ENCODE measurements around the gene KIF25.

KIF25 gene

DNA sequence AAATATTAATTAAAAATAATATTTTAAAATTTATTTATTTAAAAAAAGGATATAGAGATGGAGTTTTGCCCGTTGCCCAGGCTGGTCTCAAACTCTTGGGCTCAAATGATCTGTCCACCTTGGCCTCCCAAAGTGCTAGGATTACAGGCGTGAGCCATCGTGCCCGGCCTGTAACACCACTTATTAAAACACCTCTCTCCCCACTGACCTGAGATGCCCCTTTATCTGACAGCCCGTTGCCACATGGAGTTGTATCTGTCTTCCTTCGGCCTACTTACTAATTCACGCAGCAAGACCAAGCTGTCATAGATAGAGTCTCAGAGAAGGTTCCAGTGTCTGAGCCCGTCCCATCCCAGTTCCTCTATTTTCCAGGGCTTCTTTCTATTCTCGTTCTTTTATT is 30.7 kb downstream of the KIF25 start:
- H3K27me3 ChIP-seq = peaks cover 0 to 15% of the 10 kb centered on the region in 2 donors
- no peak overlapping the region for H3K27ac ChIP-seq
- no peak overlapping the region for H3K4me3 ChIP-seq
- TF ChIP-seq, protein P1, sequence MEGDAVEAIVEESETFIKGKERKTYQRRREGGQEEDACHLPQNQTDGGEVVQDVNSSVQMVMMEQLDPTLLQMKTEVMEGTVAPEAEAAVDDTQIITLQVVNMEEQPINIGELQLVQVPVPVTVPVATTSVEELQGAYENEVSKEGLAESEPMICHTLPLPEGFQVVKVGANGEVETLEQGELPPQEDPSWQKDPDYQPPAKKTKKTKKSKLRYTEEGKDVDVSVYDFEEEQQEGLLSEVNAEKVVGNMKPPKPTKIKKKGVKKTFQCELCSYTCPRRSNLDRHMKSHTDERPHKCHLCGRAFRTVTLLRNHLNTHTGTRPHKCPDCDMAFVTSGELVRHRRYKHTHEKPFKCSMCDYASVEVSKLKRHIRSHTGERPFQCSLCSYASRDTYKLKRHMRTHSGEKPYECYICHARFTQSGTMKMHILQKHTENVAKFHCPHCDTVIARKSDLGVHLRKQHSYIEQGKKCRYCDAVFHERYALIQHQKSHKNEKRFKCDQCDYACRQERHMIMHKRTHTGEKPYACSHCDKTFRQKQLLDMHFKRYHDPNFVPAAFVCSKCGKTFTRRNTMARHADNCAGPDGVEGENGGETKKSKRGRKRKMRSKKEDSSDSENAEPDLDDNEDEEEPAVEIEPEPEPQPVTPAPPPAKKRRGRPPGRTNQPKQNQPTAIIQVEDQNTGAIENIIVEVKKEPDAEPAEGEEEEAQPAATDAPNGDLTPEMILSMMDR (IDR thresholded peaks at IDR 0.05) = no peak
- no peaks in the 10 kb centered on the region for H3K36me3 ChIP-seq
- no peak for DNase-seq
- no peaks in the 10 kb centered on the region for H3K9me3 ChIP-seq
- no peaks in the 10 kb centered on the region for H3K4me1 ChIP-seq
- intact Hi-C loops (cut with DNase I; ENCODE audit: low total_unique reads) = no loop called here

DNA sequence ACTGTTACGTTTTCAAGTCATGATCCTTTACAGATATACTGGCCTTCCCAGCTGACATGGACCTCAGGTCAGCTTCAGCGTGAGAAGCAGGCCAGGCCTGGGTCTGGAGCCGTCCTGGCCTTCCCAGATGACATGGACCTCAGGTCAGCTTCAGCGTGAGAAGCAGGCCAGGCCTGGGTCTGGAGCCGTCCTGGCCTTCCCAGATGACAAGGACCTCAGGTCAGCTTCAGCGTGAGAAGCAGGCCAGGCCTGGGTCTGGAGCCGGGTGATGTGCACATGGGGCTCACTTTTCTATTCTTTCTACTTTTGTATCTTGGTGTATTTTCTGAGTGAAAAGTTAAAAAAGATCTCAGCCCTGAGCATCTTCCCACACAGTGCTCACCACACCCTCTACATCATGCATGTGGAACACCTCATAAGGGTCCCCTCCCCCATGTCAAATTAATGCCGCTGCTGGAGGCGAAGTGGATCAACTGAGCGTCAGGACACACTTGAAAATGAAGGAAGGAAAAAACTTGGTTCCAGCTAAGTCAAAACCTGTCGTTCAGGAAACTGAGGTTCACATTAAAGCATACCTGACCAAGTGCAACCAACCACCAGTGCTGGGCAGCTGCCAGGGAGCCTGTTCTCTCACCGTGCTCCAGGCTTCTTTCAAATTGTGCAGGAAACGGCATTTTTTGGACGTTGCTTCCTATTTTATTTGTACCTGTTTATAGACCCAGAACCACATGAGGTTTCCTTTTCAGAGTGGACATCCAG is 32.2 kb downstream of the KIF25 start:
- H3K4me3 ChIP-seq = no peak overlapping the region
- H3K27me3 ChIP-seq = peaks cover 0 to 14% of the 10 kb centered on the region in 2 donors
- TF ChIP-seq, protein P1 (IDR thresholded peaks at IDR 0.05) = no peak
- no peak overlapping the region for H3K27ac ChIP-seq
- H3K4me1 ChIP-seq = no peaks in the 10 kb centered on the region
- H3K36me3 ChIP-seq = no peaks in the 10 kb centered on the region
- intact Hi-C loops (cut with DNase I; ENCODE audit: low total_unique reads) = no loop called here
- DNase-seq = no peak
- H3K9me3 ChIP-seq = no peaks in the 10 kb centered on the region

DNA sequence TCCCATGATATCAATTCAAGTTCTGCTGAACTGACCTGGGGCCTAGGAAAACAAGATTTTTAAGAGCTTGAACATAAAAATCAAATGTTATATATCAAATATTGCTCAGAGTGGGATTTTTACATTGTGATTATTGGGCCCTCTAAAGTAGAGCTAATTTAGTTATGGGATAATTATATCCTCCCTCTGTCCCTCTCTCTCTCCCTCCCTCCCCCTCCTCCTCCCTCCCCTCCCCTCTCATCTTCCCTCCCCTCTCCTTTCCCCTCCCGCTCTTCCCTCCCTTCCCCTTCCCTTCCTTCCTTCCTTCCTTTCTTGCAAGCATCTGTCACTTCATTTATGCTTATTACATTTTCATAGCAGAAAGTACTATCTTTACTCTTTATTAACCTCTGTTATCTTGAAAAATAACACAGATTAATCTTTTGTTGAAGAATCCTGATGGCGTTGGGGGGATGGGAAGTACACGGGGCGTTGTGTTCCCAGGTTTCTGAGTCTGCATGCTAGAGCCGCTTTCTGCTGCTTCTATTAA is 32.8 kb downstream of the KIF25 start:
- no peak for DNase-seq
- Histone ChIP-seq H3K4me3 (no peak overlapping the region), H3K27me3 (peaks cover 0 to 8% of the 10 kb centered on the region in 2 donors), H3K36me3 (no peaks in the 10 kb centered on the region), H3K9me3 (no peaks in the 10 kb centered on the region), H3K4me1 (no peaks in the 10 kb centered on the region), H3K27ac (no peak overlapping the region)
- intact Hi-C loops (cut with DNase I; ENCODE audit: low total_unique reads) = no loop called here
- TF ChIP-seq, protein P1 (IDR thresholded peaks at IDR 0.05) = no peak

DNA sequence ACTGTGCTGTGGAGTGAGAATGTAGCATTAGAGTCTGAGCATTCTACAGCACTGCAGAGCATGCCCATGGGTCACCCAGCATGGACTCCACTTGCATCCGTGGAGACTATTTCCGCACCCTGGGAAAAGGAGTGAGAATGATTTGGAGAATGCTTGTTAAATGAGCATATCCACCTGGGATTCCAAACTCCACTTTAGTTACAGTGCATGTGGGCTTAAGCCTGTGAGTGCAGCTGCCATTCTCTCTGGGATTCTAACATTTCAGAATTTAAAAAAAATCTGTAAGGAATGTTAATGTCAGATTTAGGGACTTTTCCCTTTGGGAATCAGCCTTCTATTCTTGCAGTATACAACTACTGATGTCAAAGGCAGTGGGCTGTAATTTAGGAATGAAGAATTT is 33.4 kb downstream of the KIF25 start:
- H3K27ac ChIP-seq = no peak overlapping the region
- H3K9me3 ChIP-seq = no peaks in the 10 kb centered on the region
- TF ChIP-seq, protein P1 (IDR thresholded peaks at IDR 0.05) = no peak
- H3K27me3 ChIP-seq = peaks cover 0 to 4% of the 10 kb centered on the region in 2 donors
- H3K4me1 ChIP-seq = peaks cover 0 to 4% (median 1%) of the 10 kb centered on the region in 4 donors
- no peak for DNase-seq
- H3K36me3 ChIP-seq = no peaks in the 10 kb centered on the region
- intact Hi-C loops (cut with DNase I; ENCODE audit: low total_unique reads) = no loop called here
- no peak overlapping the region for H3K4me3 ChIP-seq

DNA sequence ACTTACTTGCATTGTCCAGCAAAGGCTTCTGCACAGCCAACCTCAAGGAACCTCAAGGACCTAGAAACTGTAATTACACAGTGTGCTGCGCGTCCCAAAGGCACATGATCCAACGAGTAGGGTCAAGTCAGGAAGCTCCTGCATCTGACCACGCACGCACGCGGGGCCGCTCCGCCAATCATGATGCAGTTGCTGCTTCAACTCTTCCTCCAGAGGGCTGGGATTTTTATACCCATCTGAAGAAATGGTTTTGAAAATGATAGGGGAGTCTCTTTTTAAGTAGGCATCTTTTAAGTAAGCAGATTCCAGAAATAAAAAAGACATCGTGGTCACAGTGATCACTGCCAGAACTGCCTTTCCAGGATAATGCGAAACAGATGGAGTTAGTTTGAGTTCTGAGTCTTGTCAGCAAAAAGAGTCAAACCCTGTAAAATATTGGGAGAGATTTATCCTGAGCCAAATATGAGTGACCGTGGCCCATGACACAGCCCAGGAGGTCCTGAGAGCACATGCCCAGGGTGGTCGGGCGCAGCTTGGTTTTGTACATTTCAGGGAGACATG is 34.0 kb downstream of the KIF25 start:
- no peaks in the 10 kb centered on the region for H3K9me3 ChIP-seq
- TF ChIP-seq, protein P1 (IDR thresholded peaks at IDR 0.05) = no peak
- DNase-seq = no peak
- H3K27me3 ChIP-seq = peaks cover 0 to 3% of the 10 kb centered on the region in 2 donors
- no peak overlapping the region for H3K4me3 ChIP-seq
- intact Hi-C loops (cut with DNase I; ENCODE audit: low total_unique reads) = no loop called here
- H3K27ac ChIP-seq = no peak overlapping the region
- H3K36me3 ChIP-seq = no peaks in the 10 kb centered on the region
- peaks cover 0 to 8% (median 3%) of the 10 kb centered on the region in 4 donors for H3K4me1 ChIP-seq

All from tibial artery (tissue), 4 donors.